ENCODE data around the gene MELTF.
A peak's percentile ranks its signal among the peaks of the same experiment; 100 is the strongest.

Gene MELTF

GRCh38 chr3:196991581-196992460, 37.8 kb downstream of the MELTF start:
- DNase-seq: no peak

GRCh38 chr3:196990601-196991007, 39.0 kb downstream of the MELTF start:
- DNase-seq: no peak

GRCh38 chr3:196989721-196990262, 39.8 kb downstream of the MELTF start:
- DNase-seq: no peak

GRCh38 chr3:196988241-196989029, 41.2 kb downstream of the MELTF start:
- no peak for DNase-seq

- DNase-seq: no peak
Measured at GRCh38 chr3:196987022-196987421, 42.6 kb downstream of the MELTF start.

- no peak for DNase-seq
Measured at GRCh38 chr3:196985954-196986885, 43.4 kb downstream of the MELTF start.

- no peak for DNase-seq
Measured at GRCh38 chr3:196985298-196985697, 44.3 kb downstream of the MELTF start.

GRCh38 chr3:196983186-196983585, 46.4 kb downstream of the MELTF start:
- DNase-seq: no peak

GRCh38 chr3:196981657-196982056, 48.0 kb downstream of the MELTF start:
- no peak for DNase-seq

GRCh38 chr3:196979545-196979944, 50.1 kb downstream of the MELTF start:
- no peak for DNase-seq

- DNase-seq: no peak
Measured at GRCh38 chr3:196976941-196977340, 52.7 kb downstream of the MELTF start.

GRCh38 chr3:196975349-196975748, 54.3 kb downstream of the MELTF start:
- no peak for DNase-seq

GRCh38 chr3:196974661-196975060, 55.0 kb downstream of the MELTF start:
- DNase-seq: no peak

GRCh38 chr3:196971094-196971698, 58.4 kb downstream of the MELTF start:
- DNase-seq: no peak

GRCh38 chr3:196970547-196971093, 59.0 kb downstream of the MELTF start:
- DNase-seq: no peak

GRCh38 chr3:196969660-196970546, 59.7 kb downstream of the MELTF start:
- peak; percentile 37 to 73 for DNase-seq

GRCh38 chr3:196969134-196969659, 60.4 kb downstream of the MELTF start:
- DNase-seq: no peak

- peak in 1 of 2 experiments; percentile 61 for DNase-seq
Measured at GRCh38 chr3:196968233-196969133, 61.1 kb downstream of the MELTF start, which contains the start of gene PIGZ. PIGZ (minus strand) TSS chr3:196968833; CDS start chr3:196952031, 16,802 bp downstream.

Measured in NCI-H446 (cell line).